GM12864 (cell line): ENCODE measurements around the gene ZMIZ1.

ENCODE experiments used
- DNase-seq: peaks from one replicate; pipeline ENCODE4 v3.0.0-alpha.2; 2011; ENCODE audit warnings: low read depth
- H3K4me3 ChIP-seq: 2 replicates; pipeline ENCODE4 v1.5.1; 2011; ENCODE audit warnings: mild to moderate bottlenecking, low read depth, low read length, control low read depth
- CTCF ChIP-seq: IDR thresholded peaks from 2 replicates; pipeline ENCODE4 v1.5.1; 2011; ENCODE audit warnings: low read depth, mild to moderate bottlenecking, moderate library complexity, low read length, control low read depth, inconsistent platforms; ENCODE audit errors: missing control alignments

ZMIZ1 gene

GRCh38 chr10:79222186-79222585 is 153.4 kb downstream of the ZMIZ1 start:
- no peak for TF ChIP-seq CTCF
- DNase-seq = no peak
- no peak overlapping the region for H3K4me3 ChIP-seq

GRCh38 chr10:79223091-79224048 is 154.6 kb downstream of the ZMIZ1 start:
- TF ChIP-seq CTCF = no peak
- DNase-seq = no peak
- H3K4me3 ChIP-seq = no peak overlapping the region

GRCh38 chr10:79224263-79224949 is 155.6 kb downstream of the ZMIZ1 start:
- DNase-seq = no peak
- no peak for TF ChIP-seq CTCF
- H3K4me3 ChIP-seq = no peak overlapping the region

- H3K4me3 ChIP-seq = no peak overlapping the region
- no peak for DNase-seq
- no peak for TF ChIP-seq CTCF
These were observed 156.2 kb downstream of the ZMIZ1 start for GRCh38 chr10:79224992-79225391.

GRCh38 chr10:79226391-79227245 is 157.9 kb downstream of the ZMIZ1 start:
- no peak for DNase-seq
- H3K4me3 ChIP-seq = no peak overlapping the region
- TF ChIP-seq CTCF = no peak

- no peak for DNase-seq
- TF ChIP-seq CTCF = no peak
- H3K4me3 ChIP-seq = no peak overlapping the region
These were observed 160.3 kb downstream of the ZMIZ1 start for GRCh38 chr10:79229071-79229541.
